Uterus (tissue), 2 donors: ENCODE measurements around the gene UBE2E1.

Source experiments
- POLR2A ChIP-seq, 2 donors: fragments of 450-650 bp; IDR thresholded peaks; one replicate each; pipeline ENCODE4 v1.6.1; 2016; ENCODE audit warnings: antibody characterized with exemption in 2 of 2, mild to moderate bottlenecking in 1 of 2, moderate library complexity in 1 of 2
- TF ChIP-seq, protein P1 (sequence below), 4 experiments: fragments of 200-600 bp in 2 of 4; fragments of 450-650 bp in 2 of 4; sonication (generic) in 2 of 4; IDR thresholded peaks; one replicate each; pipeline ENCODE4 v1.5.1; 2016 to 2019; ENCODE audit warnings: antibody characterized with exemption in 4 of 4, mild to moderate bottlenecking in 2 of 4, moderate library complexity in 1 of 4

DNA sequence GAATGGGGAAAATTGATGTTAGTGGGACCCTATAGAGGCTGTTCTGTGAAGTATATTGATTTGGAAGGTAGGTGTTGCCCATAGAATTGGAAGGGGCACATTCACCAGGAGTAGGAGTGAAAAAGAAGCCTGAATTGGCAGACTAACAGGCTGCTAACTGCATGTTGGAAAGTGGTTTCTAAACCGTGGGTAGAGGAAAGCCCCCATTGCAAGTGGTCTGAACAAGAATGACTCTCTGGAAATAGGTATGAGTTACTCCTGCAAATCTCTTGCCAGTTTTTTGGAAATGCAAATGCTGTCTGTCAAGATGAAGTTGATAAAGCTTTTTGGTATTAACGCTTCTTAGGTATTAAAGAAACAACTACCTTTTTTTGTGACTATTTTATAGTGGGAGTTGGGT is 3.5 kb downstream of the UBE2E1 start:
- TF ChIP-seq POLR2A (IDR thresholded peaks at IDR 0.05): no peak
- TF ChIP-seq, protein P1, sequence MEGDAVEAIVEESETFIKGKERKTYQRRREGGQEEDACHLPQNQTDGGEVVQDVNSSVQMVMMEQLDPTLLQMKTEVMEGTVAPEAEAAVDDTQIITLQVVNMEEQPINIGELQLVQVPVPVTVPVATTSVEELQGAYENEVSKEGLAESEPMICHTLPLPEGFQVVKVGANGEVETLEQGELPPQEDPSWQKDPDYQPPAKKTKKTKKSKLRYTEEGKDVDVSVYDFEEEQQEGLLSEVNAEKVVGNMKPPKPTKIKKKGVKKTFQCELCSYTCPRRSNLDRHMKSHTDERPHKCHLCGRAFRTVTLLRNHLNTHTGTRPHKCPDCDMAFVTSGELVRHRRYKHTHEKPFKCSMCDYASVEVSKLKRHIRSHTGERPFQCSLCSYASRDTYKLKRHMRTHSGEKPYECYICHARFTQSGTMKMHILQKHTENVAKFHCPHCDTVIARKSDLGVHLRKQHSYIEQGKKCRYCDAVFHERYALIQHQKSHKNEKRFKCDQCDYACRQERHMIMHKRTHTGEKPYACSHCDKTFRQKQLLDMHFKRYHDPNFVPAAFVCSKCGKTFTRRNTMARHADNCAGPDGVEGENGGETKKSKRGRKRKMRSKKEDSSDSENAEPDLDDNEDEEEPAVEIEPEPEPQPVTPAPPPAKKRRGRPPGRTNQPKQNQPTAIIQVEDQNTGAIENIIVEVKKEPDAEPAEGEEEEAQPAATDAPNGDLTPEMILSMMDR (IDR thresholded peaks at IDR 0.05): no peak
